ENCODE measurements around the gene KIF18B. TPM values are rescaled to one million over a fixed set of nuclear protein-coding genes. Genes with fewer than 3 reads are reported as not detected.

The KIF18B gene
- total RNA-seq, 1 donor, result 0.81 TPM

GRCh38 chr17:44907729-44908470, 39.7 kb downstream of the KIF18B start:
- DNase-seq (ENCODE audit: low read depth in 2 of 3, low spot score in 2 of 3), result no peak

DNA sequence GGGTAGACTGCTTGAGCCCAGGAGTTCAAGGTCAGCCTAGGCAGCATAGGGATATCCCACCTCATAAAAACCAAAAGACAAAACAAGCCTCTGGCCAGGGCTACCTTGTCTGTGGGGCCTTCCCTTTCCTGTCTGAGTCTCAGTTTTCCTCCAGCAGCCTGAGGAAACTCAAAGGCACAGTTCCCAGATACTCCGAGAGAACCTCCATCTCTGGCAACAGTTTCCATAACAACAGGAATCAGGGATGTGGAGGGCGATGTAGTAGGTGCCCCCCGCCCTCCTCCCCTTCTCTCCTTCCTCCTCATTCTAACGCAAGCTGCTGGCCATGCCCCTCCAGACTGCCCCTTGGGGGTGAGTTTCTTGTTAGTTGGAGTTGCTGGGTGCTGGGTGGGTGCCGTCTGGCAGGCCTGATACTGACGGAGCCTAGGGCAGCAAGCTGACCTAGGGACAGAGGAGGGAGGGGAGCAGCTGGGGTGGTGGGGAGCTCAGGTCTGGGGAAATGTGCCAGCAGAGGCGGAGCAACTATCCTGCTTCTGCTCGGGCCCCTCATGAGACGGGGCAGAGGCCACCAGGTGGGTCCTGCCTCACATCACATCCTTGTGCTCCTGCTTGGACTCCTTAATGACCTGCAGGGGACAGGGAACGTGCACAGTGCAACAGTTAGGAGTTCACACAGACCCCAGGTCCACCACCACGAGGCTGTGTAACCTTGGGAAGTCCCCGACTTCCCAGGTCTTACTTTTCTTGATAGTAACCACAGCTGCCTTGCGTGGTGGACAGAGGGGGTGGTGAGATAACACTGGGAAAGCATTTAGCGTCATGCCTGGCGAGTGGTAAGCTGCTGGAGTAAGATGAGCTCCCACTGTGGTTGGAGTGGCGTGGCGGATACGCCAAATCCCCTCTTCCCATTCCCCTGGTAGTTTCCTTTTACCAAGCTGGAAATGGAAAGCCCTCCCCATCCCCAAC, 40.5 kb downstream of the KIF18B start:
- DNase-seq (ENCODE audit: low read depth in 2 of 3, low spot score in 2 of 3), result no peak

DNA sequence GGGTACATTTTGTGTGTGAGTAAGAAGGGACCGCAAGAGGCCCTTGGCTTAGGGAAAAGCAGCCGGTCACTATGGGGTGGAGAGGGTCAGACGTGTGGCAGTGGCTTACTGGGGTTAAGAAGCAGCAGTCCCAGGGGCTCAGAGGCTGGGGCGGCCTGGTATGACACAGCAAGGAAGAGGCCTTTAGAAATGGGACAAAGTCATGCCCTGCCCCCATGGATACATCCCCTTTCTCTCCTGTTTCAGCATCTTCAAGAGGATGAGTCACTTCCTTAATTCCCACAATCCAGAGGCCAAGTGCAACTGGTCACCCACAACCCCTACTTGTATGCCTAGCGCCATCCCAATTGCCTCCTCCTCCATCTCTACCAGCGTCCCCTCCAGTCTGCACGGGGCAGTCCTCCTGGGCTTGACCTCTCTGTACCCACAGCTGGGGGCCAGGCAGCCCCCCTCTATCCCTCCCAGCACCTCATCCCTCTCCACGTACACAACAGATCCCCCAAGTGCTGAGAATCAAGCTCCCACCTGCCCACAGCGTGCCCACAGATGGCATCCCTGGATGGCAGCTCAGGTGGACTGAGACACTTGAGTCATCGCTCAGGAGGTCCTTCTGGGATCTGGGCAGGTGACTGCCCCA, 41.4 kb downstream of the KIF18B start:
- no peak for DNase-seq (ENCODE audit: low read depth in 2 of 3, low spot score in 2 of 3)

- no peak for DNase-seq (ENCODE audit: low read depth in 2 of 3, low spot score in 2 of 3)
Measured at GRCh38 chr17:44905006-44906000, 42.3 kb downstream of the KIF18B start.

GRCh38 chr17:44904001-44904984, 43.3 kb downstream of the KIF18B start:
- no peak for DNase-seq (ENCODE audit: low read depth in 2 of 3, low spot score in 2 of 3)

DNA sequence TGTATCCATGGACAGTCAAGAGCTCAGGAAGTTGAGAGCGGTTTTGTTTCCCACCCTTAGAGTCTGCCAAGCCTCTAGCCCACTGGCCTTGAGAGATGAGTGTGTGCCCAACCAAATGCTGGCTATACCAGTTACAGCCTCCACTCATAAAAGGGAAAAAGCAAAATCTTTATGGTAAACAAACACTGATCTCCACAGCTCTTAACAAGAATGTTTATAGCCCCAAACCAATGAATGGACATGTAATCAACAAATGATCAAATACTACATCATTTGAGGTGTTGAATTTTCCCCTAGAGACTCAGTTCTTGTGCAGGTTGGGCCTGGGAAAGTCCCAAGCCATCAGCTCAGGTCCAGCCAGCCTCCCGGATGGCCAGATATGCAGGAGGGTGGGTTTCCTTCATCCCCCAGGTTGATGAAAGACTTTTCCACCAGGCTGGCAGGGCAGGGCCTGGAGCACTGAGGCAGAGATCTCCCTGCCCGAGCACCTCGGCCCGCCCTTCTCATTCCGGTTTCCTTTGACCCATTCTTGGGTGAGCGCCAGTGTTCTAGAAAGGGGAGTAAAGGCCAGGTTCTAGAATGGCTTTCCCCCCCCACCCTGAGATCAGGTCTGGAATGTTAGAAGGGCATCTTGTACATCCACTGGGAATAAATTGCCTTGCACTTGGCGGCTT, 44.4 kb downstream of the KIF18B start:
- no peak for DNase-seq (ENCODE audit: low read depth in 2 of 3, low spot score in 2 of 3)

DNA sequence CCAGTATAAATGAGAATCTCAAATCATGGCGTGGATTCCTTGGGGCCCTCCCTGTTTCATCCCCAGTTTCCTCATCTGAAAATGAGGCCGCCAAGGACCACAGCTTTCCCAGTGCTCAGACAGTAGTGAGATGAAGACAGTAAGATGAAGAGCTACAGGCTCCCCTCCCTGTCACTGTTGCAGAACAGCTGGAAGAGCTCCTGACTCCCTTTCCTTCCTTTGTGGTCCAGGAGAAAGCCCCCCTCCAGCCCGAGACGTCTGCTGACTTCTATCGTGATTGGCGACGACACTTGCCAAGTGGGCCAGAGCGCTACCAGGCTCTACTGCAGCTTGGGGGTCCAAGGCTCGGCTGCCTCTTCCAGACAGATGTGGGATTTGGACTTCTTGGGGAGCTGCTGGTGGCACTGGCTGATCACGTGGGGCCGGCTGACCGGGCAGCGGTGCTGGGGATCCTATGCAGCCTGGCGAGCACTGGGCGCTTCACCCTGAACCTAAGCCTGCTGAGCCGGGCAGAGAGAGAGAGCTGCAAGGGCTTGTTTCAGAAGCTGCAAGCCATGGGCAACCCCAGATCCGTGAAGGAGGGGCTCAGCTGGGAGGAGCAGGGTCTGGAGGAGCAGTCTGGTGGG, 45.3 kb downstream of the KIF18B start:
- DNase-seq (ENCODE audit: low read depth in 2 of 3, low spot score in 2 of 3), result no peak

DNA sequence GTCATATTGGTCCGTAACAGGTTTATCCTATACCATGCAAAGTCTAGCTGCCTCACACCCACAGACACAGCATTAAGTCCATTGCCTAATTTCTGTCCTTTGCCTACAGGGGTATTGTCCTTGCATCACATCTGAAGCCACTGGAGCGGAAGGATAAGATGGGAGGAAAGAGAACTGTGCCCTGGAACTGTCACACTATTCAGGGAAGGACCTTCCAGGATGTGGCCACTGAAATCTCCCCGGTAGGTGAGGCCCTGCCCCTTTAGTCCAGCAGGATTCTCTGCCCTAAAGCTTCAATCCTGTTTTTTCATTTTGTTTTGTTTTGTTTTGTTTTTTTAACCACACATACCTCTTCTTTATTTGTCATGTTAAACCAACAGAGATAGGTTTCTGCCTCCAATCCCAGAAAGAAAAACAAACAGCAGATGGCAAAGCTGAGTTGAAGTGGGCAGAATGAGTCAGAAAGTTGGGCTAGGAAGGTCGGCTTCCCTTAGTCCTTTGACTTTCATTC, 46.1 kb downstream of the KIF18B start:
- no peak for DNase-seq (ENCODE audit: low read depth in 2 of 3, low spot score in 2 of 3)

GRCh38 chr17:44900894-44901293, 46.7 kb downstream of the KIF18B start:
- DNase-seq (ENCODE audit: low read depth in 2 of 3, low spot score in 2 of 3), result no peak

- peak; percentile 91 to 98 (median 92) for DNase-seq (ENCODE audit: low read depth in 2 of 3, low spot score in 2 of 3)
Measured at GRCh38 chr17:44899074-44899782, 48.3 kb downstream of the KIF18B start, which contains the start of gene EFTUD2. EFTUD2 (minus strand) TSS chr17:44899445; CDS start chr17:44894521, 4,924 bp downstream.

- DNase-seq (ENCODE audit: low read depth in 2 of 3, low spot score in 2 of 3), result peak in 1 of 3 donors; percentile 74
Measured at GRCh38 chr17:44898768-44899073, 48.9 kb downstream of the KIF18B start.

GRCh38 chr17:44894642-44895041, 52.9 kb downstream of the KIF18B start:
- DNase-seq (ENCODE audit: low read depth in 2 of 3, low spot score in 2 of 3), result no peak

- no peak for DNase-seq (ENCODE audit: low read depth in 2 of 3, low spot score in 2 of 3)
Measured at GRCh38 chr17:44892250-44892649, 55.3 kb downstream of the KIF18B start.

DNA sequence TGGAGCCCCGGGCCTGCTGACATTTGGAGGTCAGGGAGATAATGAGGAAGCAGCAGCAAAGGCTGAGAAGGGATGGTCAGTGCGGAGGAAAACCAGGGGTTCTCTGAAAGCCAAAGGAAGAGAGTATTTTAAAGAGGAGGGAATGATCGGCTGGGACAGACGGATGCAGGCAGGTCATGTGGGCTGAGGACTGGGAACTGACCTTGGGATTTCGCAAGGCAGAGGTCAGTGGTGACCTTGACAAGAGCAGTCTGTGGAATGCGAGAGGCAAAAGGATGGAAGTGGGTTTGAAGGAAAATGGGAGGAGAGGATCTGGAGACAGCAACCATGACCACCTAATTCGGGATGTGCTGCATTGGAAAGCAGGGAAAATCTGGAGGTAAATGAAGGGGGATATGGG, 58.6 kb downstream of the KIF18B start:
- DNase-seq (ENCODE audit: low read depth in 2 of 3, low spot score in 2 of 3), result no peak

DNA sequence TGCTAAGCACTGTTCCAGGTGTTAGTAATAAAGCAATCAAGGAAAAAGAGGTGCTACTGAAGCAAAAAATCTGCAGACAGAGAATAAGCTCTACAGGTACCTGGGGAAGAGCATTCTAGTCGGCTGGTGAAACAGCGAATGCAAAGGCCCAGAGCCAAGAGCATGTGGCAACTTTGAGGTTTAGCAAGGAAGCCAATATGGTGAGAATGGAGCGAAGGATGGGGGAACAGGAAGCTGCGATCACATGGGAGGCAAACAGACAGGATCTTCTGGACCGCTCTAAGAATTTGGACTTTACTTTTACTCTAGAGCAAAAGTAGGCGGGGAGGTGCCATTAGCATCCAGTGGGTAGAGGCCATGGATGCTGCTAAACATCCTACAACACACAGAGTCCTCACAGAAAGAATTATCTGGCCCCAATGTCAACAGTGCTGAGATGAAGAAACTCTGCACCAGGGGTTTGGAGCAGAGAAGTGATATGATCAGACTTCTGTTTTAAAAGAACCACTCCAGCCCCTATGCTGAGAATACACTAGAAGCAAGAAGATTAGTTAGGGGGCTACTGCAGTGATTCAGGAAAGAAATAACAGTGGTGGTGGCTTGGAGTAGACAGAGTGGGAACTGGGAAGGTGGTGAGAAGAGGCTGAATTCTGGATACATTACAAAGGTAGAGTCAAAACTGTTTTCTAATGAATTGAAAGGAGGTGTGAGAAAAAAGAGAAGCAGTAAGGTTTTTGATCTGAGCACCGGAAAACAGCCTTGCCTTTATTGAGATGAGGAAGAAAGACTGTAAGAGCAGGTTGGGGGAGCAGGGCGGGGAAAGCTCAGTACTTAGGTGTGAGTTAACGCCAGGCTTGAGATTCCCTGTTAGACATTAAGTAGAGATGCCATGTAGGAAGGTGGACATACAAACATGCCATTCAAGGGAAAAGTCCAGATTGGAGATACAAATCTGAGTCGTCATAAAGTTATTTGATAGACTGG, 59.3 kb downstream of the KIF18B start:
- peak in 1 of 3 donors; percentile 41 for DNase-seq (ENCODE audit: low read depth in 2 of 3, low spot score in 2 of 3)

DNA sequence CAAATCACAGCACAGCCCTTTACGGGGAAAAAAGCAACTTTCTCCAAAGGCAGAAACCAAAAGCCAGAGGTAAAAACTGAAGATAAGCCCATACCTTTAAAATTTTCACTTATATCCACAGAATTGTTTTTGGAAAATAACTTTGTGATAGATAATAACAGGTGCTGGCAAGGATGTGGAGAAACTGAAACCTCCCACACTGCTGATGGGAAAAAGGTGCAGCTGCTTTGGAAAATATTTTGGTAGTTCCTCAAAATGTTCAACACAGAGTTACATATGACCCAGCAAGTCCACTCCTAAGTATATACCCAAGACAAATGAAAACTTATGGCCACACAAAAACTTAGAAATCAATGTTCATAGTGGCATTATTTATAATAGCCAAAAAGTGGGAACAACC, 60.6 kb downstream of the KIF18B start:
- no peak for DNase-seq (ENCODE audit: low read depth in 2 of 3, low spot score in 2 of 3)
